GM23338 (cell line): ENCODE data around the gene CACNB3. TPM values are rescaled to one million over a fixed set of nuclear protein-coding genes. Genes with fewer than 3 reads are reported as not detected.

ENCODE experiments used
- ATAC-seq: fragments of 200-7000 bp; cut with Tn5 transposase; 3 replicates; pipeline ENCODE4 v1.9.1; 2020
- DNase-seq: peaks from one replicate; pipeline ENCODE4 v3.0.0-alpha.2; 2015; ENCODE audit warnings: low spot score
- H2AFZ ChIP-seq: fragments of 200-600 bp; sonication (generic); 2 replicates; pipeline ENCODE4 v1.8.0; 2016; ENCODE audit warnings: antibody characterized with exemption, mild to moderate bottlenecking, moderate library complexity
- H3F3A ChIP-seq: fragments of 200-600 bp; sonication (generic); replicated peaks from 2 replicates; pipeline ENCODE4 v1.8.0; 2017; ENCODE audit warnings: antibody characterized with exemption, mixed run types, low read depth
- H3K27ac ChIP-seq: fragments of 200-600 bp; sonication (generic); 2 replicates; pipeline ENCODE4 v1.6.1; 2016; ENCODE audit warnings: low read depth
- H3K27me3 ChIP-seq: fragments of 200-600 bp; sonication (generic); 2 replicates; pipeline ENCODE4 v1.8.0; 2016; ENCODE audit warnings: mild to moderate bottlenecking, mixed run types, moderate library complexity; ENCODE audit not compliant: insufficient read depth
- H3K36me3 ChIP-seq: fragments of 200-600 bp; sonication (generic); 2 replicates; pipeline ENCODE4 v1.8.0; 2016; ENCODE audit warnings: mild to moderate bottlenecking; ENCODE audit not compliant: insufficient read depth
- H3K4me1 ChIP-seq: fragments of 200-600 bp; sonication (generic); 2 replicates; pipeline ENCODE4 v1.8.0; 2016; ENCODE audit warnings: mild to moderate bottlenecking, moderate library complexity; ENCODE audit not compliant: insufficient read depth
- H3K4me2 ChIP-seq: fragments of 200-600 bp; sonication (generic); 2 replicates; pipeline ENCODE4 v1.7.1; 2017; ENCODE audit warnings: mixed run types
- H3K4me3 ChIP-seq: fragments of 200-600 bp; sonication (generic); 2 replicates; pipeline ENCODE4 v1.6.1; 2016; ENCODE audit warnings: mixed run types
- H3K79me2 ChIP-seq: fragments of 200-600 bp; sonication (generic); replicated peaks from 2 replicates; pipeline ENCODE4 v1.8.0; 2017; ENCODE audit warnings: mild to moderate bottlenecking; ENCODE audit not compliant: insufficient read depth
- H3K9me2 ChIP-seq: fragments of 200-600 bp; sonication (generic); 2 replicates; pipeline ENCODE4 v1.8.0; 2017; ENCODE audit not compliant: insufficient read depth
- H4K20me1 ChIP-seq: fragments of 200-600 bp; sonication (generic); replicated peaks from 2 replicates; pipeline ENCODE4 v1.8.0; 2017; ENCODE audit warnings: mild to moderate bottlenecking; ENCODE audit not compliant: insufficient read depth
- H3K27ac Mint-ChIP-seq: 2 replicates; pipeline ENCODE4 v1.8.0; 2020; ENCODE audit warnings: inconsistent platforms, mild to moderate bottlenecking, moderate library complexity, mixed read lengths
- H3K27me3 Mint-ChIP-seq: 3 replicates; pipeline ENCODE4 v1.8.0; 2022; ENCODE audit warnings: low read depth, mild to moderate bottlenecking, moderate library complexity, mixed read lengths, inconsistent platforms; ENCODE audit not compliant: insufficient read depth, poor library complexity
- H3K36me3 Mint-ChIP-seq: 3 replicates; pipeline ENCODE4 v1.8.0; 2021; ENCODE audit warnings: low read depth, mild to moderate bottlenecking, inconsistent platforms, moderate library complexity, mixed read lengths
- H3K4me1 Mint-ChIP-seq: 3 replicates; pipeline ENCODE4 v1.8.0; 2020; ENCODE audit warnings: mild to moderate bottlenecking, inconsistent platforms, mixed read lengths
- H3K4me3 Mint-ChIP-seq: 3 replicates; pipeline ENCODE4 v1.8.0; 2021; ENCODE audit warnings: moderate library complexity, mild to moderate bottlenecking, inconsistent platforms, mixed read lengths
- H3K9me3 Mint-ChIP-seq: 3 replicates; pipeline ENCODE4 v1.8.0; 2020; ENCODE audit warnings: moderate library complexity, mild to moderate bottlenecking, inconsistent platforms, mixed read lengths
- CREB1 ChIP-seq: fragments of 250-450 bp; sonication (Bioruptor Pico); IDR thresholded peaks from 2 replicates; pipeline ENCODE4 v1.5.0; 2020; ENCODE audit warnings: low read depth, mild to moderate bottlenecking, moderate library complexity
- CTCF ChIP-seq, 2 experiments: fragments of 200-600 bp in 1 of 2; sonication (generic) in 1 of 2; conservative IDR thresholded peaks; 2 replicates each; pipeline versions ENCODE4 v1.5.1 to v1.6.1; 2016 to 2017; ENCODE audit warnings: antibody characterized with exemption in 2 of 2, low read depth in 2 of 2, mild to moderate bottlenecking in 2 of 2, moderate library complexity in 1 of 2
- ETS1 ChIP-seq: IDR thresholded peaks from 2 replicates; pipeline ENCODE4 v1.6.1; 2016; ENCODE audit warnings: antibody characterized with exemption
- EZH2 ChIP-seq: fragments of 200-600 bp; sonication (generic); IDR thresholded peaks from one replicate; pipeline ENCODE4 v1.8.0; 2017; ENCODE audit warnings: antibody characterized with exemption, mild to moderate bottlenecking, low read depth; ENCODE audit not compliant: unreplicated experiment
- EZH2phosphoT487 ChIP-seq: fragments of 200-600 bp; sonication (generic); IDR thresholded peaks from one replicate; pipeline ENCODE4 v1.8.1; 2018; ENCODE audit warnings: antibody characterized with exemption; ENCODE audit not compliant: unreplicated experiment
- JUNB ChIP-seq: IDR thresholded peaks from one replicate; pipeline ENCODE4 v1.6.1; 2016; ENCODE audit warnings: antibody characterized with exemption; ENCODE audit not compliant: unreplicated experiment
- NANOG ChIP-seq: IDR thresholded peaks from 2 replicates; pipeline ENCODE4 v1.6.1; 2016; ENCODE audit warnings: antibody characterized with exemption, borderline replicate concordance
- POLR2AphosphoS5 ChIP-seq: IDR thresholded peaks from 2 replicates; pipeline ENCODE4 v1.6.1; 2016; ENCODE audit warnings: antibody characterized with exemption, low read depth
- REST ChIP-seq: IDR thresholded peaks from one replicate; pipeline ENCODE4 v1.6.1; 2018; ENCODE audit warnings: antibody characterized with exemption; ENCODE audit not compliant: unreplicated experiment
- STAT1 ChIP-seq: IDR thresholded peaks from one replicate; pipeline ENCODE4 v1.6.1; 2016; ENCODE audit warnings: antibody characterized with exemption; ENCODE audit not compliant: unreplicated experiment
- ZNF114 ChIP-seq: fragments of 250-450 bp; sonication (Bioruptor Pico); IDR thresholded peaks from 2 replicates; pipeline ENCODE4 v1.5.0; 2020; ENCODE audit warnings: mild to moderate bottlenecking, moderate library complexity
- ZNF331 ChIP-seq: fragments of 250-450 bp; sonication (Bioruptor Pico); IDR thresholded peaks from 2 replicates; pipeline ENCODE4 v1.5.0; 2020; ENCODE audit warnings: low read depth, mild to moderate bottlenecking, moderate library complexity
- ZNF462 ChIP-seq: fragments of 250-450 bp; sonication (Bioruptor Pico); IDR thresholded peaks from 2 replicates; pipeline ENCODE4 v1.5.0; 2020; ENCODE audit warnings: mild to moderate bottlenecking, moderate library complexity
- polyA plus RNA-seq: library from polyadenylated mRNA; unstranded; fragments of >200 nt; fragmentation: Nextera tagmentation; extraction: Ambion mirVana; gene quantifications from 2 replicates; pipeline ENCODE4 v1.2.1, GENCODE V29; 2016
- total RNA-seq: library from RNA; depleted of rRNA; stranded (reverse); fragments of >200 nt; shearing (Covaris generic); gene quantifications from 2 replicates; pipeline ENCODE4 v1.2.3, GENCODE V29; 2014

Gene CACNB3
- total and polyA plus RNA-seq, 2 experiments from 2014 or later = 4.1 to 6.2 TPM

- Histone ChIP-seq H2AFZ (no peak overlapping the region), H3F3A (no peaks in the 10 kb centered on the region), H4K20me1 (no peaks in the 10 kb centered on the region), H3K4me2 (no peak overlapping the region), H3K36me3 (no peaks in the 10 kb centered on the region), H3K4me1 (peaks cover 9% of the 10 kb centered on the region), H3K9me2 (no peaks in the 10 kb centered on the region), H3K27ac (no peak overlapping the region), H3K4me3 (no peak overlapping the region), H3K79me2 (no peaks in the 10 kb centered on the region), H3K27me3 (no peaks in the 10 kb centered on the region)
- Mint-ChIP-seq H3K36me3 (no peaks in the 10 kb centered on the region; the same call in 1 of the 3 replicates), H3K4me1 (peaks cover 20% of the 10 kb centered on the region), H3K4me3 (no peak overlapping the region), H3K27ac (no peak overlapping the region), H3K27me3 (peaks cover 9% of the 10 kb centered on the region), H3K9me3 (no peaks in the 10 kb centered on the region; the same call in 2 of the 3 replicates)
- DNase-seq = no peak
- TF ChIP-seq ZNF114 (CRISPR knock-in tag) = no peak
- TF ChIP-seq ETS1 = no peak
- TF ChIP-seq NANOG = no peak
- no peak for TF ChIP-seq EZH2phosphoT487
- no peak for TF ChIP-seq ZNF331 (CRISPR knock-in tag)
- TF ChIP-seq JUNB = no peak
- no peak for TF ChIP-seq POLR2AphosphoS5
- no peak for TF ChIP-seq CTCF (conservative IDR thresholded peaks at IDR 0.05; ENCODE audit: low read depth in 2 of 2)
- no peak for TF ChIP-seq ZNF462 (CRISPR knock-in tag)
- no peak for TF ChIP-seq EZH2
- no peak for TF ChIP-seq STAT1
- TF ChIP-seq CREB1 = no peak
- TF ChIP-seq REST = no peak
- no peak for ATAC-seq
These were observed 37.8 kb upstream of the CACNB3 start for GRCh38 chr12:48780381-48781025.
